Activated CD4-positive, CD25-positive, alpha-beta regulatory T cell treated with anti-CD3 and anti-CD28 coated beads, Interleukin-2, amount 50 U/mL, for 72 hours (primary cell): ENCODE results near the gene CDHR3.
"Not testable (repeated sequence)": the region's sequence is repeated elsewhere in the genome, so short reads cannot be mapped to it uniquely, and the experiment has no call there.

Experiments
- DNase-seq: peaks from one replicate; pipeline ENCODE4 v3.0.0; 2021

CDHR3 gene

GRCh38 chr7:105972276-105972675, 9.2 kb downstream of the CDHR3 start:
- DNase-seq: no peak

GRCh38 chr7:105974471-105974870, 11.4 kb downstream of the CDHR3 start:
- DNase-seq: no peak

DNA sequence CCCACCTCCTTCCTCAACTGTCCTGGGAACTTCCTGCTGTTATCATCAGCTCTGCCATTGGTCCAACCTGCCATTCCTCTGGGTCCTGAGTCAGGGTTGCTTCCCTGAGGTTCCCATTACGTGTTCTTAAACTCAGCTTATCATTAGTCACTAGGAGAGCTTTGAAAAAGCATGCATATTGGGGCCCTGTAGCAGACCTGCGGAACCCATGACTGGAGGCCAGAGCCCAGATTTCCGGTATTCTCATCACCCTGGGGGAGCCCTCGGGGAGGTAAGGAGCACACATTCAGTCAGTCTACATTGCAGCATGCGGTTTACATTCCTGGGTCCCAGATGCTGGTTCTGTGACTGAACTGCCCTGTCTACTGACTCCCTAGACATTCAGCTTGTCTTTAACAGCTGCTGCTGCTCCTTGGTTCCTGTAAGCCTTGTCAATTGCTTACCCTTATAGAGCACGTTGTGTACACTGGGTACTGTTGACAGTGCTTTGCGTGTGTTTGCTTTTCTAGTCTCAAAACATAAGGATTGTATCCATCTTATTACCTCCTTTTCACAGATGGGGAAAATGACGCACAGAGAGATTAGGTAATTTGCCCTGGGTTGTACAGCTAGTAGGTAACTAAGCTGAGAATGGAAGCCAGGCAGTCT, 12.8 kb downstream of the CDHR3 start:
- no peak for DNase-seq

DNA sequence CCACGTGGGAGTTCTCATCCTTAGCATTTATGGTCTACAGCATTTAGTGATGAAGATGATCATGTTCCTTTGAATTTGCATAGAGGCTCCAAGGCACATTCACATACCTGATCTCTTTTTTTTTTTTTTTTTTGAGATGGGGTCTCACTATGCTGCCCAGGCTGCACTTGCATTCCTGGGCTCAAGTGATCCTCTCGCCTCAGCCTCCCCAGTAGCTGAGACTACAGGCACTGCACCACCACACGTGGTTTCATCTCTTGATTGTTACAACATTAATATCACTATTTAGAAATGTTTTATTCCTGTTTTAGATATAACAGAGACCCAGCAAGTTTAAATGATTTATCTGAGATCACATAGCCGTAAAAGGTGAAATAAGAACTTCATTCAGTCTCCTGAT, 13.8 kb downstream of the CDHR3 start:
- no peak for DNase-seq

DNA sequence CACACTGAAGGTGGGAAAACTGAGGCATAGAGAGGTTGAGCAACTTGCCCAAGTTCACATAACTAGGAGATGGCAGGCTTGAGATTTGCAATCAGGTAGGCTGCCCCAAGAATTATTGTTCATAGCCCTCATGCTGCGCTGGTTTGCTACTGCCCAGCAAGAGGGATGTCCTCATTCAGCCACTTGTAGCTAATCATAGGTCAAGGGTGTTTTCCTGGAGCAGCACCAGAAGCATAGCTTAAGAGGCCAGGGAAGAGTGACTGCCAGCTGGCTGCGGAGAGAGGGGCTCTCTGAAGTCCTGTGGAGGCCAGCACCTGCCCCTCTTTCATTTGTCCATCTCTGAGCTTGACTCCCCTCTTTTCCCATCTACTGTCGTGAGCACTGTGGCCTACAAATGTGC, 15.0 kb downstream of the CDHR3 start:
- DNase-seq: no peak

- no peak for DNase-seq
Observed at GRCh38 chr7:105978974-105979373, 15.9 kb downstream of the CDHR3 start.

DNA sequence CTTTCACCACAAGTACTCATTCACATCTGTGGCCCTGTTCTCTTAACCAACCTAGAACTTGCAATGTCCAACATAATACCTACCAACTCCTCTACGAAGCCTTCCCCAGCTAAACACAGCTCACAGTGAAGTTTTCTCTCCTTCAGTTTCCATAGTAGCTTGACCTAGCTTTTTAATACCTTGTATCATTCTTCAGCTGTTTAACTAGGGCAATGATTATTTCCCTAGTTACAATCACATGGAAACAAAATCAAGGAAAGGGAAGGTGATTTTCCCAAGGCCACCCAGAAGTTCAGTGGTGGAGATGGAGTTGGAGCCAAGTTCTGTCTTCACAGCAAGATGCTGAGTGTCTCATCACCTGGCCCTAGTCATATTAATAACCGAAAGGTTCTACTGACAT, 16.3 kb downstream of the CDHR3 start:
- no peak for DNase-seq

DNA sequence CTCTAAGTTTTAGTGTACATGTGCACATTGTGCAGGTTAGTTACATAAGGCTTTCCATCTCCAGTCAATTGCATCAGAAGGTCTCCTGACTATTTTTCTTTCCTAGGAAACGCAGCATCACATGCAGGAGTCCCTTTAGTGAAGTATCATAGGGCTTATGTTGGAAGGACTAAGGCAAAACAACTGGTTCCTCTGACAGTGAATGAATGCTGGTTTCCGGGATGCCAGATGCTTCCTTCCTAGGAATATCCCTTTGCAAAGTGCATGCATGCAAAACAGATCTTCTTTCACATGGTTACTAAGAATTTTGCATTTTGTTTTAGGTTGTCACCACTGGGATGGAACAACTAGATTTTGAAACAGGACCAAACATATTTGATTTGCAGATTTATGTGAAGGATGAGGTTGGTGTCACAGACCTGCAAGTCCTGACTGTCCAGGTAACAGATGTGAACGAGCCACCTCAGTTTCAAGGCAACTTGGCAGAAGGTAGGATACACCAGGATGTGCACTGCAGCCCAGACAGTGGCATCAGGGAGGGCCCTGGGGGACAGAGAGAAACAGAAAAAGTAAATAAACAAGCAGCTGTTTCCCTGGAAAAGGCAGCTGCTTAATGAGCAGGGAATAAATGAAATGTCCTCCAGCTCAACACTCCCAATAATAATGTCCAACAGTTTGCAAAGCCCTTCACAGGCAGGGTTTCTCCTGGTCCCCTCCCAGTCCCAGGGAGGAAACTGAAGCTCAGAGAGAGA, 17.8 kb downstream of the CDHR3 start:
- no peak for DNase-seq

GRCh38 chr7:105982388-105982787, 19.3 kb downstream of the CDHR3 start:
- no peak for DNase-seq

DNA sequence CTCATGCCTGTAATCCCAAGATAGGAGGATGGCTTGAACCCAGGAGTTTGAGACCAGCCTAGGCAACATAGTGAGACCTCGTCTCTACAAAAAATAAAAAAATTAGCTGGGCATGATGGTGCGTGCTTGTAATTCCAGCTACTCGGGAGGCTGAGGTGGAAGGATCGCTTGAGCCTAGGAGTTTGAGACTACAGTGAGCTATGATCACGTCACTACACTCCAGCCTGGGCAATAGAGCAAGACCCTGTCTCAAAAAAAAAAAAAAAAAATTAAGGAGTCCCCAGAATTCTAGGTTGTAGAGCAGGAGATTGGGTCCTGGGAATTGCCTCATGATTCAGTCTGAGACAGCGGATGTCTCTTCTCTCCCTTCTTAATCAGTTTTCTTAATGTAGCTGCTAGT, 21.7 kb downstream of the CDHR3 start:
- DNase-seq: not testable (repeated sequence)

GRCh38 chr7:105985229-105985628, 22.2 kb downstream of the CDHR3 start:
- DNase-seq: no peak

DNA sequence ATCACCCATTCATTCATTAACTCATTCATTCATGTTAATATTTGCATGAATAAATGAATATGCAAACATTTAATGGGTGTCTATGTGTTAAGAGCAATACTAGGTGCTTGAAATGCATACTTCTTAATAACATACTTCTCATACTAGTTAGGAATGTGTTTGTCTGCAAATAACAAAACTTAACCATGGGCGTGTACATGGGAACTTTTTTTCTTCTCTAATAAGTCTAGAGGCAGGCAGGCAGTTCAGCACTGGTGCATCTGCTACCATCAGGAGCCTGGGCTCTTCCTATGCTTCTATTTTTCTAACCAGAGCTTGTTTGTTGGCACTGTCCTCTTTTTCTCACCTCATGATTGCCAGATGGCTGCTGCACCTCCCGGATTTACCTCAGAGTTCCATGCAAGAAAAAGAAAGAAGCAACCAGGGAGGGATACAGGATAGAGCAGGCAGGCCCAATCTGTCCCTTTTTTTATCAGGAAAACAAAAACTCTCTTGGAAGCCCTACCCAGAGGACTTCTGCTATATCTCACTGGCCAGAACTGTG, 22.7 kb downstream of the CDHR3 start:
- no peak for DNase-seq

DNA sequence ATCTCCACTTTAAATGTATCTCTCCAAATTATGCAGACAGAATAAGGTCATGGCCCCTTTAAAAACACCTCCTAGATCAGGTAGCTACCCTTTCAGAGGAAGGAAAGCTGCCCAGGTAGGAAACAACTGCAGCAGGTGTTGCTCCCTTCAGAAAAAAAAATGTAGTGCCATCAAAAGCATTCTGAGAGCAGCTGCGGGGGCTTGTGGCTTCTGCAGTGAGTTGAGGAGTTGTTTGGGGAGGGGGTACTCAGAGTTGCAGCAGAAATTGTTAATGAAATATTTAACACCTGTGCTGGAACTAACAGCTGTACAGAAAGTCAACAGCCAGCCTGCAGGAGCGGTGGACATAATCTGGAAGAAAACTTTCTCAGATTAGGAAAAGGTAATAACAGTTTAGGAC, 24.0 kb downstream of the CDHR3 start:
- no peak for DNase-seq

DNA sequence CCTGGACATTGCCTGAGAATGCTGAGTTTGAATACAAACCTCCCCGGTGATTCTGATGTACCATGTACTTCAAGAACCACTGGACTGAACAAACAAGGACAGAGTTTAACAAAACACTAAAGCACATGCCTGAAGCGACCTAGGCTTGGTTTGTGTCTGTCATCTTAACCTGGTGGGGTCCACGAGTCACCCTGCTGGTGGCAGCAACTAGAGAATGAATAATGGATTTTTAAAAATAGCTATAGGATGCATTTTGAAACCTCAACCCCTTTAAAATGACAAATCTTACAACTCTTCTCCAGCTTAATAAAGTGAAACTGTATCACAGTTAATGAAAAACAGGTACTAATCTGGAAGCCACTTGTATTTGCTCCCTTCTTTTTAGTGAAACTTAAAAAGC, 25.2 kb downstream of the CDHR3 start:
- no peak for DNase-seq

DNA sequence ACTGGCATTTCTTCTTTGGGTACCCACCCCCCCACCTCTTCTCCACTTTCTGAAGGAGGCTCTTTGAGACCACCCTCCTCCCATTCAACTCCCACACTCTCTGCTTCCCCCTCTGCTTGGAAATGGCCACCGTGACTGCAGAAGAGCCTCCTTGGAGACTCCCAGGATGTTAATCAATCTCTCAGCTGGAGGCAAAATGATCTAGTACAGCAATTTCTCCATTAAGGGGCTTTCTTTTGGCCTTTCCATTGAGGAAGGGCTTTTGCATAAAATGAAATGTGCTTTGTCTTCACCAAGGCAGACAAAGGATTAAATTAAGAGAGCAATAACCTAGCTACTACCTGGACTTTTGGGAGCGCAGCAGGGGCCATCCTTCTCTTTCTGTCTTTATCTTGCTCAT, 26.1 kb downstream of the CDHR3 start:
- DNase-seq: no peak

DNA sequence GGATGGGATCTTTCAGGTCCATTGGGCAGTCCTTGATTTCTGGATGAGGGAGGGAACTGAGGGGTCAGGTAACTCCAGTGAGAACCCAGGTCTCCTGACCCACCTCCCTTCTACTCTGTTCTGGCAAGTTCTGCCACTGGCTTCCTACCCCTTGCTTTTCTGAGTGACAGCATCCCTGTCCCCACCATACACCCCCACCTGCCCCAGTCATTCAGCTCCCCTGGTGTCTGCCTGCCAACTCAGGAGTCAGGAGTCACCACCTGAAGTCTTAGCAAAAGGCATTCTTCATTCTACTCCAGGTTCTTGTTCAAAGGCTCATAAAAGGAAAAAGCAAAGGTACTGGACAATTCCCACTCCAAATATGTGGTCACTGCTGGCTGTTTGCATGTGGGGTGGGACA, 26.6 kb downstream of the CDHR3 start:
- DNase-seq: no peak

- DNase-seq: no peak
Observed at GRCh38 chr7:105990141-105990540, 27.1 kb downstream of the CDHR3 start.

DNA sequence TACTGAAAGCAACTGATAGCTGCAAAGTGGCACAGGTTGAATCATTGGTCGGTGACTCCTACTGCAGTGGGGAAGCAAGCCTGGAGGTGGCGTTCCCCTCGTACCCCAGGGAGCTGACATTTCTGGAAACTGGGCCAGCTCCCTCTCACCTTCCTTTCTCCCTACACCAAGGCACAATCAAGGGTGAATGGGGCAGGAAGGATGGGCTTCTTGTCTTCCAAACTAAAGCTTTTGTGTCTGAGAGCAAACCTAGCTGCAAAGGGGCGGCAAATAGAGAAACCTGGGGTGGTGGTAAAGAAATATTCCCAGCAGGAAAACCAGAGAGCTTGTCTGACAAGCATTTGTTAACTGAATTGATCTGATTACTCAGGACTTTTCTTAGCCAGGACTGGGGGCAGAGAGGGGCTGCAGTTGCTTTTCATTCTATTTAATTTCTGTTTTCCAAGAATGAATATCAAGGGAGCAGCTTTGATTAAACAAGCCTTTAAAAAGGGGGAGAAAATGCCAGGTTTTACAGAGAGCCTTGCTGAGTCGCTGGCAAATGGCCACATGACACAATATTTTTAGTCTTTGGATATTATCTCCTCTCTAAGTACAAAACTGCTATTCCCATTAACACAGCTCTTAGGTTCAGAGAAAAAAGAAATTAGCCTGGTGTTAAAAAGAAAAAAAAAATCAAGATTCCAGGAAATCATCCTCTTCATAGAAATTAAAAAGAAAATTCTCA, 27.8 kb downstream of the CDHR3 start:
- DNase-seq: no peak

DNA sequence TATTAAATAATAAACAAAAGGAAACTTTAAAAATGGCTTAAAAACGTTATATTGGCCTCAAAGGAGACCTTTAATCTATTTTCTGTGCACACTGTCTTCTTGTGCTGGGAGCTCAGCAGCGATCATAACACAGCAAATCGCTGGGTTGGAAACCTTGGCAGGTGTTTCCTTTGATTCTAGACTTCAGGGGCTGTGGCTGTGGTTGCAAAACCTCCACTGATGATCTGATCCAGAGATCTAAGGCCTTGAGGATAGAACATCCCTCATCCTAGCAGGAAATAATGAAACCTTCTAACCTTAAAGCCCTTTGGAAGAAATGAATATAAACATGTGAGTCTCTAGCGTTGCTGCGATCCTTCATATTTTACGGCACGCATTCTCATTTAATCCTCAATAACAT, 29.8 kb downstream of the CDHR3 start:
- no peak for DNase-seq

DNA sequence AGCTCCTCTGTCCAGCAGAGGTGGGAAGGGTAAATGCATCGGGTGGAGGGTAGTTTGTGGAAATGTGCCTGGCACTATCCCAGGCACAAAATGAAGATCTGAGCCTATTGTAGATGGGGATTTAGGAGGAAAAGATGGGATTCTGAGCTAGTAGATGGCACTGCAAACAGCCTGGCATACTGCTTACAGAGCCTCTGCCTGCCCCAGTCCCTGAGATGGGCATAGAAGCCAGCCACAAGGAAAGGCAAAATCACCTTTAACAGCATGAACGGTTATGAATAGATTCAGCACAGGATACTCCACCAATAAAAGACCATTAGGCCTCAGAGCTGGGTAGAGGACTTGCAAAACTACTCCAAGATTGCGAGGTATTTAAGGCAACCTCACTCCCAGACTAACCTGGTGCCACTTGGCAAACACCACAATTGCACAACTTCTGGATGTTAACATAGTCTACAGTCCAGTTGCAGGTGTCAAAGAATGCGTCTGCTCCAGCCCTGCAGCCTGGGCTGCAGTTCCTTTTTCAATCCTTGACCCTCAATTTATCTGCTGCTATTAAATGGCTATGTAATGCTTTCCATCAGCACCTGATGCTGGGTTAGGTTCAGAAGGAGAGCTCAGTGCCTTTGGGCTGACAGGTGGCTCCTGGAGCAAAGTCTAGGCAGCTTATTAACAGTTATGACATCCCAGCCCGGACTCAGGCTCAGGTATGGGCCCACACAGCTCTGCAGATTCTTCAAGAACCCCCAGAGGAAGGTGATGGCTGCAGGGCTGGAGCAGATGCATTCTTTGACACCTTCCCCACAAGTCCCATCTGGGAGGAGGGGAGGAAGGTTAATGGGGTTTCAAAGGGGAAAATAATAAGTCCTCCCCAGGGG, 34.0 kb downstream of the CDHR3 start:
- no peak for DNase-seq

DNA sequence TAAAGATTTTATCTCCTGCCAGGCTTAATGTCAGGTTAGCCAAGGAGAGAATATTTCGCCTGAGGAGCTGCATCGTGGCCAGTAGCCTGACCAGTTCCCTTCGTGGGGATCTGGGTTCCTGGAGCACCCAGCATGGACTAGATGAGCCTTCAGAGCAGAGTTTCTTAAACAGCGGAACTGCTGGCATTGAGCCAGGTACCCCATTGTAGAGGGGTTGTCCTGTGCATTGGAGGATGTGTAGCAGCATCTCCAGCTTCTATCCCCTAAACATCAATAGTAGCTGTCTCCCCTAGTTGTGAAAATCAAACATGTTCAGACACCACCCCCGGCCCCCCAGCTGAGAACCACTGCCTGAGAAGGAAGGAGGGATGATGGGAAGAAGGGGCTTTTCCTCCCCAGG, 36.2 kb downstream of the CDHR3 start:
- DNase-seq: no peak

- DNase-seq: no peak
Observed at GRCh38 chr7:106001196-106001595, 38.1 kb downstream of the CDHR3 start.

DNA sequence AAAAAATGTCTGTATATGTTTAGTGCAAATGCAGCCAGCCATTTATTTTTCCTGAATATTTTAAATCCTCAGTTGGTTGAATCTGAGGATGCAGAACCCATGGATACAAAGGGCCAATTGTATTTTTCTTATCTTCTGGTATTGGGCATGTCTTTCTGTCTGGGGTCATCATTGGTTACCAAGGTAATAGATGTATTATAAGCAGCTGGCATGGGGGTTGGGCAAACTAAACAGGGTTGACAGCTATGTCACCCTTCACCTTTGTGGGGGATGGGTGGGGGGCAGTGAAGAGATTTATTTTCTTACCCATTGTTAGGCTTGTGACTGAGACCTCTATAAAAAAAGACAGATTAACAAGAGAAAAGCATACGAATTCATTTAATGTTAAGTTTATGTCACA, 38.8 kb downstream of the CDHR3 start:
- DNase-seq: no peak
